ENCODE data around the gene DIAPH2.

DIAPH2 gene

GRCh38 chrX:96764864-96765263 is 80.2 kb downstream of the DIAPH2 start:
- TF ChIP-seq EZH2phosphoT487 (IDR thresholded peaks at IDR 0.05; ENCODE audit: borderline replicate concordance, low read length) = no peak
- TF ChIP-seq, protein P1, sequence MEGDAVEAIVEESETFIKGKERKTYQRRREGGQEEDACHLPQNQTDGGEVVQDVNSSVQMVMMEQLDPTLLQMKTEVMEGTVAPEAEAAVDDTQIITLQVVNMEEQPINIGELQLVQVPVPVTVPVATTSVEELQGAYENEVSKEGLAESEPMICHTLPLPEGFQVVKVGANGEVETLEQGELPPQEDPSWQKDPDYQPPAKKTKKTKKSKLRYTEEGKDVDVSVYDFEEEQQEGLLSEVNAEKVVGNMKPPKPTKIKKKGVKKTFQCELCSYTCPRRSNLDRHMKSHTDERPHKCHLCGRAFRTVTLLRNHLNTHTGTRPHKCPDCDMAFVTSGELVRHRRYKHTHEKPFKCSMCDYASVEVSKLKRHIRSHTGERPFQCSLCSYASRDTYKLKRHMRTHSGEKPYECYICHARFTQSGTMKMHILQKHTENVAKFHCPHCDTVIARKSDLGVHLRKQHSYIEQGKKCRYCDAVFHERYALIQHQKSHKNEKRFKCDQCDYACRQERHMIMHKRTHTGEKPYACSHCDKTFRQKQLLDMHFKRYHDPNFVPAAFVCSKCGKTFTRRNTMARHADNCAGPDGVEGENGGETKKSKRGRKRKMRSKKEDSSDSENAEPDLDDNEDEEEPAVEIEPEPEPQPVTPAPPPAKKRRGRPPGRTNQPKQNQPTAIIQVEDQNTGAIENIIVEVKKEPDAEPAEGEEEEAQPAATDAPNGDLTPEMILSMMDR (IDR thresholded peaks at IDR 0.05; ENCODE audit: low read depth, low read length, poor library complexity, severe bottlenecking) = no peak
- no peak overlapping the region for H3K27ac ChIP-seq (ENCODE audit: low read depth, low read length)
- no peaks in the 10 kb centered on the region for H3K9me2 ChIP-seq (replicated peaks; ENCODE audit: control insufficient read depth, low read length)
- no peaks in the 10 kb centered on the region for H3K27me3 ChIP-seq (ENCODE audit: control insufficient read depth, low read length)
- no peak overlapping the region; the same call in 1 of the 2 replicates for H3K4me2 ChIP-seq (ENCODE audit: low read length)
- no peaks in the 10 kb centered on the region for H3F3A ChIP-seq (ENCODE audit: control insufficient read depth, insufficient read depth)
- no peak overlapping the region for H3K4me3 ChIP-seq (ENCODE audit: low read length)
- H3K4me1 ChIP-seq (ENCODE audit: control insufficient read depth, low read length) = peaks cover 11% of the 10 kb centered on the region
- H3K9me3 ChIP-seq (ENCODE audit: control insufficient read depth, insufficient read depth, low read length) = no peaks in the 10 kb centered on the region
- no peaks in the 10 kb centered on the region for H3K79me2 ChIP-seq (ENCODE audit: control insufficient read depth, low read length)
- H3K36me3 ChIP-seq (ENCODE audit: control insufficient read depth, low read length) = no peaks in the 10 kb centered on the region
- H4K20me1 ChIP-seq (ENCODE audit: control insufficient read depth, insufficient read depth, low read depth, low read length) = no peaks in the 10 kb centered on the region

GRCh38 chrX:96770315-96770714 is 85.7 kb downstream of the DIAPH2 start:
- Histone ChIP-seq H3K9me3 (ENCODE audit: control insufficient read depth, insufficient read depth, low read length) (no peaks in the 10 kb centered on the region), H3F3A (ENCODE audit: control insufficient read depth, insufficient read depth) (no peaks in the 10 kb centered on the region), H3K4me2 (ENCODE audit: low read length) (0 out of 2 replicates have a peak overlapping the region, but pooled peaks have one; percentile 9), H4K20me1 (ENCODE audit: control insufficient read depth, insufficient read depth, low read depth, low read length) (no peaks in the 10 kb centered on the region), H3K27ac (ENCODE audit: low read depth, low read length) (no peak overlapping the region), H3K4me3 (ENCODE audit: low read length) (no peak overlapping the region), H3K79me2 (ENCODE audit: control insufficient read depth, low read length) (no peaks in the 10 kb centered on the region), H3K36me3 (ENCODE audit: control insufficient read depth, low read length) (no peaks in the 10 kb centered on the region), H3K27me3 (ENCODE audit: control insufficient read depth, low read length) (no peaks in the 10 kb centered on the region), H3K9me2 (replicated peaks; ENCODE audit: control insufficient read depth, low read length) (no peaks in the 10 kb centered on the region), H3K4me1 (ENCODE audit: control insufficient read depth, low read length) (peaks cover 15% of the 10 kb centered on the region)
- TF ChIP-seq, protein P1 (IDR thresholded peaks at IDR 0.05; ENCODE audit: low read depth, low read length, poor library complexity, severe bottlenecking) = no peak
- no peak for TF ChIP-seq EZH2phosphoT487 (IDR thresholded peaks at IDR 0.05; ENCODE audit: borderline replicate concordance, low read length)

GRCh38 chrX:96771486-96771885 is 86.8 kb downstream of the DIAPH2 start:
- H3K36me3 ChIP-seq (ENCODE audit: control insufficient read depth, low read length) = no peaks in the 10 kb centered on the region
- H3K79me2 ChIP-seq (ENCODE audit: control insufficient read depth, low read length) = no peaks in the 10 kb centered on the region
- peaks cover 15% of the 10 kb centered on the region for H3K4me1 ChIP-seq (ENCODE audit: control insufficient read depth, low read length)
- no peak overlapping the region for H3K27ac ChIP-seq (ENCODE audit: low read depth, low read length)
- H3K9me3 ChIP-seq (ENCODE audit: control insufficient read depth, insufficient read depth, low read length) = no peaks in the 10 kb centered on the region
- TF ChIP-seq, protein P1 (IDR thresholded peaks at IDR 0.05; ENCODE audit: low read depth, low read length, poor library complexity, severe bottlenecking) = no peak
- no peak for TF ChIP-seq EZH2phosphoT487 (IDR thresholded peaks at IDR 0.05; ENCODE audit: borderline replicate concordance, low read length)
- H3F3A ChIP-seq (ENCODE audit: control insufficient read depth, insufficient read depth) = no peaks in the 10 kb centered on the region
- no peaks in the 10 kb centered on the region for H4K20me1 ChIP-seq (ENCODE audit: control insufficient read depth, insufficient read depth, low read depth, low read length)
- no peaks in the 10 kb centered on the region for H3K27me3 ChIP-seq (ENCODE audit: control insufficient read depth, low read length)
- no peak overlapping the region for H3K4me2 ChIP-seq (ENCODE audit: low read length)
- no peak overlapping the region for H3K4me3 ChIP-seq (ENCODE audit: low read length)
- H3K9me2 ChIP-seq (replicated peaks; ENCODE audit: control insufficient read depth, low read length) = no peaks in the 10 kb centered on the region

Data from DOHH2 (cell line).